GM19025 (cell line): ENCODE data around the gene CCNK.

Experiments
- ATAC-seq: cut with Tn5 transposase; IDR thresholded peaks from one replicate; pipeline ENCODE4 v1.9.1; 2021; ENCODE audit warnings: mild to moderate bottlenecking, low read depth, moderate library complexity; ENCODE audit not compliant: unreplicated experiment

CCNK gene

DNA sequence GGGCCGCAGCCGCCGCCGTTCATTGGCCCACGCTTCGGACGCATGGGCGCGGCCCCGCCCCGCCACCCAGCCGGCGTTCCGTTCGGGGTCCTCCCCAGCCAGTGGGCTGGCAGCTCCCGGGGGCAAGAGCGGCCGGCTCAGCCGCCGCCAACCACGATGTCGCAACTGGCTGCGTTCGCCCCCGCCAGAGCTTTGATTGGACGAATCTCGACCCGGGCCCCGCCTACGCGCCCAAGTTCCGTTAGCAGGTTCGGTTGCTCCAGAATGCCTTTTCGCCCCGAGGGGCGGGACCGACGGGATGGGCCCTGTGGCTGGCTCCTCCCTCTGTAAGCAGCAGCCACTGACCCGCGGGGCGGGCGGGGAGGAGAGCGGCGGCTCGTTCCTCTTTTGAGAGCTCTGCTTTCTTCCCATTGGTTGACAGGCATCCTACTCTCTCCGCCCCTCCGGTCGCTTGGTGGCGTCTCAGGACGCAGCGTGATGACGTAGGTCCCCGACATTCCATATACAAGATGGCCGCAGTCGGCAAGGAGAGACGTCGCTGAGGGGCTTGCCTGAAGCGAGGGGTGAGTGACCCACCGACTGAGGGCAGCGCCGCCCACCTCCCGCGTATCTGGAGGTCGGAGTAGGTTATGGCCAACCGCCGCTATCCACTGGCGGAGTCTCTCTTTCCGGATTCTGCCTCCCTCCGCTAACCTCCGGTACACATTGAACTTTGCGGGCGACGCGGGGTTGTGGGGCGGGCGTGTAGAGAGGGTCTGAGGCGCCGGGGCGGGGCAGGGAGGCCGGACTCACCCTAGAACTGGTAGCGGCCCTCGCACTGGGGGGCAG lies at the start of gene CCNK:
CCNK (plus strand) TSS at position 493 of the 828 bp plus-strand sequence. CDS start 11,269 bp downstream, outside the sequence.
- ATAC-seq: peak; percentile 85

DNA sequence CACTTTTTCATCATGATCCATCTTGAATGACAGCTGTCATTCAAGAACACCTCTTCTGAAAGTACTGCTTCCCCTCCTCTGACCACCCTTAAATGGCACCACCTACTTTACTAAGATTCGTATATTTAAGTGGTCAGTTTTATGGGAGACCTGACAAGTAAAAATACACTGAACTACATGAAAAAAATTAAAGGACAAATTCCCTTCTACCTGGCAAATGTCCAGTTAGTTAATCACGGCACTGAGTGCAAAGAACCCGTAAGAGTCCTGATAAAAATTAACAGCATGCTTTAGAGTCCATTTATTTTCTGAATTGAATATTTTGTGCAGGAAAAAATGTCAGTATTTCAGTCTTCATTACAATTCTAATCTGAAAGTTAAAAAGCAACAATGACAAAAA lies 49.2 kb upstream of the CCNK start:
- no peak for ATAC-seq

DNA sequence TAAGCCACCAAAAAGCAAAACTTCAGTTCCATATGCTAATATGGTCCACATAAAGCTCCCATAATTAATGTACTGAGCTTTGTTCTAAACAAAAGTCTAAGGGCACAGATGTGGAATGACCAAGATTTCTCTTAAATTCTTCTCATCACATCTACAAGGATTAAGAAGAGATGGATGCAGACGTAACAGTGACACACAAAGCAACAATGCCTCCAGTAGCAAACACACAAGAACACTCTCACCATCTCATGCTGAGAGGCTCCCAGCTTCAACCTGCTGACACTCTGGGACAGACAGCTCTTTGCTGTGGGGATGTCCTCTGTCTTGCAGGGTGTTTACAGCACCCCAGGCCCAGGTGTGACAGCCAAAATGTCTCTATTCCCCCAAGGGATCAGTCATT lies 48.7 kb upstream of the CCNK start:
- no peak for ATAC-seq

DNA sequence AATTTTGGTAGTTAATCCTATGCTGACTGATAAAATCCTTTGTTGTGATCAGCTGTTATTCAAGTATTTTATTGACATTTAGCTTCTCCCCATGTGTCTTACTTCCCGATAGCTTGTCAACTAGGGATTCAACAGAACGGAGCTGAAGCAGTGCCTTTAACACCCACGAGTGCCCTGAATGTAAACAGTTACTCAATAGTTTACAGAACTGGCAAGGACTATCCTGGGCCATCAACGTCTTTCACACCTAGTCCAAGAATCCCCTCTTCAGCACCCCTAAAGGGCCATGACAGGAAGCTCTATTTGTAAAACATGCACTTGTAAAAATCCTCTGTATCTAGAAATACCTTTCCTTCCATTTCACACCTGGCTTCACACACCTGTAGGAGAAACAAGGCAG lies 45.9 kb upstream of the CCNK start:
- no peak for ATAC-seq

DNA sequence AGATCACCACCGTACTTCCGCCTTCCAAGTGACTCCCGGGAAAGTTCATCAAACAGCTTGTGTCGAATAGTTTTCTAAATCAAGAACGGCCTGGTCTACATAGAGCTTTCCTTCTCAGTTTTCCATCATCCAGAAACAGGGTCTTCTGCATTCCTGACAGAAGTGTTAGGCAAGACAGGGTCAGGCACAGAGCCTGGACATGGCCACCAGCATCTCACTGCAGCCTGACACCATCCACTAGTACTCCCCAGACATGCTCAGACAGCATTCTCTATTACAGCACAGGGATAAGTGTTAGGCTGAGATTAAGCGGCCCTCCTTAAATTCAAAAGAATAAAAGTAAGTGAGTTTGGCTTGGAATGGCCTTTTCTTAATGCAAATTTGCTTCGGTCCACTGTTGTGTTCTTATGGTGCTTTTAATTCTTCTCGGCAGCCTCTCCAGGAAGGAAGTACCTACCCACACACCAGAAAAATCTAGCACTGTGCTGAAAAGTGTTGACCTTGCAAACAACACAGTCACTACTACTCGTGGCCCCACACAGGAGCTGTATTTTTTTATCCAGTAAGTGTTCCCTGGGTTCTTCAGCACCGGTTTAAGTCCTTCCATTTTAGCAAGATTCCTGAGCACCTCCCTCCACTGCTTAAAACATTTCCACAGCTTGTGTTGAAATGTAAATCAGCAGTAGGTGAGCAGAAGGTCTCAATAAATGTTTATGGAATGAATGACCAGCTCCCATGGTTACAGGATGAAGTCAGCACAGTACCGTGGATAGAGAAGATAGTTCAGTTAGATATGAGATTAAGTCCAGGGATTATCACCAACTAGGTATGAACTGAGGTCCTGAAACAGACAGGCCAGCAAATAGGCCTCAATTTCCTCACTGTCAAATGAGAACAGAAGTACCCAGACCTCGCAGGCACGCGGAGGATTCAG lies 44.7 kb upstream of the CCNK start:
- no peak for ATAC-seq

DNA sequence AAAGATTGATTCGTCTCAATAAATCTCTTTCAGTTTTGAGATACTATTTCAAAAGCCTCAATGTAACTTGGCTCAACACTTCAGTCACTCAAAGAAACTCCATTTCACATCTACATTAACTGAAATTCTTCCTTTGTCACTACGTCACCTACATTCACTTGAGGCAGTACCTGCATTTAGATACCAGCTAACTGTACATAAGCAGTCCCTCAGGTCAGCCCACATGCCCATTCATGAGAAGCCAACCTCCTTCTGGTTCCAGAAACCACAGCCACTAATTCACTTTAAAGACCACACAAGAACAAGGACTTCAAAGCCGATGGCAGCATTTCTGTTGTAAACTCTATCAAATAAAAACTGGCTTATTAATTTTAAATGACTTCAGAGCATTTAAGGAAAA lies 43.5 kb upstream of the CCNK start:
- ATAC-seq: no peak

DNA sequence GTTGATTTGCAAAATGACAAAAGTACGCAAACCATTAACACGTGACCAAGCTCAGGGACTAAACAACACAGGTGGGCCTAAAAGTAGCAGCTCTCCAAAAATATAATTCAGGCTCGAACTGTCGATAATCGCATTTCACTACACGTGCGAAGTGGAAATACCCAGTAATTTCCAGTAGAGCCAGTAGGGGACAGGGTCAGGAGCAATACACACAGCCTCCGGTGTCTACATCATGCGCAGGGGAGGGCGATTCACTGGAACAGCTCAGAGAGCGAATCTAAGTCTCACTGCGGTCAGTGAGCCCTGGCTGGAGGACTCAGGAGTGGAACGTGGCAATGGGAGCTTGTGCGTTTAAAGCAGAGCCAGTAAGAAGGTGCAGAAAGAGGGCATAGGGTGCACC lies 40.9 kb upstream of the CCNK start:
- no peak for ATAC-seq

DNA sequence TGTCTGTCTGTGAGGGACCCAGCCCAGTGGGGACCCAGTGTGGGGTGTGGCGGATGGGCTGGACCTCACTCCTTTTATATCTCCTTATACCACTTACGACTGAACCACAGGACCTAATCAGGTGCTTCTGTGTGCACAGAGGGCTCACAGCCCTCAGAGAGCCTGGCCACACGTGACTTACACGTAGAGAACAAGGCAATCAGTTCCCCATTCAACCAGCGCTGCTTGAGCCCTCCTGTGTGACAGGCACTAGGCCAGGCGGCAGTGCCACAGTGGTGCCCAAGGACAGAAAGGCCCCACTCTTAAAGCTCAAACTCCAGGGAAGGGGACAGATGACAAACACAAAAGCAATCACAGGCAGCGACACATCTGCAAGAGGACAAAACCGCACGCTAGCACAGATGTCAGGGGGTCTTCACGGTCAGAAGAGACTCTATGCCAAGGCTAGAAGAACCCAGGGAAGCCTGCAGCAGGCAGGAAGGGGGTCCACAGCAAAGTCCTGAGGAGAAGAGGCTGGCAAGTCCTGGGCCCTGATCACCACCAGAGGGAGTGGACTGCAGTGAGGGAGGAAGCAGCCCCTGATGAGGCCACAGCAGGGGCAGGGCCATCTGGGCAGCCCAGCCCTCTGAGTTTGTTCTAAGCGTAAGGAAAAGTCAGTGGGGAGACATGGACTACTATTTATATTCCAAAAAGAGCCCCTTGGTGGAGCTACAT lies 39.9 kb upstream of the CCNK start:
- no peak for ATAC-seq

DNA sequence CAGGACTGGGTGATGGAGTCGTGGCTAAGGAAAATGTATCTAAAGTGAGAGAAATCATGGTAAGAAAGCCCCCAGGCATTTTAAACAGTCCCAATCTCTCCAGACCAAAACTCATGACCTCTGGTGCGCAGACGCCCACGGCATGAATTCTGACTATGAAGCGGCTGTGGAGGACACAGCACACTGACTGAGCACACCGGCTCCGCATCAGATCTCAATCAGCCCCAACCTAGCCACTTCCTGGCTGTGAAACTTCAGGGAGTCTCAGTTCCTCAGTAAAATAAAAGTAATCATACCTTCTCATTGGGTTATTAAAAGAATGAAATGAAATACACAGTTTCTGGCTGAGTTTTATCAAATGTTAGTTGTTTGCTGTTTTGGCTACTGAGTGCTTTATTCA lies 39.3 kb upstream of the CCNK start:
- ATAC-seq: no peak

DNA sequence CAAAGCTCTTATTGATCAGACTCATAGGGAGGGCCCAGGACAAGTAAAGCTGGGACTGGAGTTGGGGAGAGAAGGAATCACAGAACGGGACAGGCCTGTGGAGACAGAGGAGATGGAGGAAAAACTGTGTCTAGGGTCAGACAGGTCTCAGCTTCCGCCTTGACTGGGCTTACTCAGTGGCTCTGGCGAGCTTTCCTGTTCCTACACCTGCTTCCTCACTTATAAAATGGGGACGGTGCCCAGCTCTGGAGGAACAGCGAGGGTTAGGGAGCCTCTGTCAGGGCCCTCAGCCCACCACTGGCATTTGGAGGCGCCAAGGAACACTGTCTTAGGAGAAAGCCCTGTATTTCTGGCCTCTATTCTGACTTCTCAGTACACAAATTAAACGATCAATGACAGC lies 35.3 kb upstream of the CCNK start:
- no peak for ATAC-seq

DNA sequence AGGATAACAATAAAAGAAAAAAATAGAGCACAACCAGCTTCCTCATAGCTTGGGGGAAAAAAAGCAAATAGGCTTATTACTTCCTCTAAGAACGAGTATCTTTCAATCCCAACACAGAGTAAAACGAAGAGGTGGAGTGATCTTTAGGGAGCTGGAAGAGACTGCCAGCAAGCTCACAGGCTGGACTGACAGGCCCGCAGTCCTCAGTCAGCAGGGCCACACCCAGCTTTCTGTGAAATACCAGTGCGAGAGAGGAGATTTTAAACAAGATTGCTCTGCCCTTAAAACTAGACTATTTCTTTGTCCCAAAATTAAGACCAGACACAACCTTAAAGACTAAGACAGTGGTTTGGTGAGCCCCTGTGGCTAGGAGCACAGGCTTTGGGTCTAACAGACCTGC lies 33.5 kb upstream of the CCNK start:
- no peak for ATAC-seq

DNA sequence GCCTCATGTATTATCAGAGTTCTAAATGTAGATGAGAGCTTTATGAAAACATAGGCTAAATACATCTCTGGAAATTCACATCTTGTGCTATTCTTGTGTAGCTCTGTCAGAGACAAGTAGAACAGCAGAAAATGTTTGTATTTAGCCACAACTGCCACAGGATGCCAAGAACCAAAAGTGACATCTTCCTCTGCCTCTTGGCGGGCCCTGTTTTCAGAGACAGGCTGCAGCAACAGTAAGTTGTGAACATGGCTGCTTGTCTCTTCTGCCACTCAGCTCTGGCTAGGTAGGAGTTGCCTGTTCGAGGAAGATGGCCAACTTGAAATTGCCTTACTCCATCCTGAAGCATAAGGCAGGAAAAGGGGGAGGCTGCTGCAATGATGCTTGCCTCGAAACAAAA lies 30.9 kb upstream of the CCNK start:
- no peak for ATAC-seq

DNA sequence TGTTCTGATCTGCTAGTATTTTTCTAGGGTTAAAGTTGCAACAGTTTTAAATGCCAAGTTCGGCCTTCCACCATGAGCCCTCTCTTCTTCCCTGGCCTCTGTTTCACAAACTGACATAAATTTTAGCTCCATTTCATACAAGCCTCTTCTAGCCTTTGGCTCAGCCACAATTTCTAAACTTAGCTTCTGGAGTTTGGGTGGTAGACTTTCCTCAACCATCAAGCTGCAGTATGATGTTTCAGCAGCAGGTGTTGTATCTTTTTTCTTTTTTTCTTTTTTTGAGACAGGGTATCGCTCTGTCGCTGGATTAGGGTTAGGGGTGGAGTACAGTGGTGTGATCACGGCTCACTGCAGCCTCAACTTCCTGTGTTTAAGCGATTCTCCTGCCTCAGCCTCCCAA lies 30.0 kb upstream of the CCNK start:
- no peak for ATAC-seq

DNA sequence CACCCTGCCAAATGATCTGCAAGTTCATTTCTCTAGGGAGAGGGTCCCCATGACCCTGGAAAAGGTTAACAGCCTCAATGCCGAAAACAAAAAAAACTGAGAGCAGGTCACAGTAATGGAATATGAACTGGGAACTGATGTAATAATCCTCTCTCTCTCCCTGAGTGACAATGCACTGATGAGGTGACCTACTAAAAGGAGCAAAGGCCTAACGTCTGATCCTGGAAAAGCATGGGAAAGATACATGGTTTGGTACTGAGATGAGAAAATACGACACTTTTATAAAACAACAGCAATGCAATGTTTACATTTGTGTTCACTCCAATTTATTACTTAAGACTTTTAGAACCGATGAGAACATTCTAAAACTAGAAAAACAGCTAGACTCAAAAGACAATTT lies 28.2 kb upstream of the CCNK start:
- no peak for ATAC-seq

DNA sequence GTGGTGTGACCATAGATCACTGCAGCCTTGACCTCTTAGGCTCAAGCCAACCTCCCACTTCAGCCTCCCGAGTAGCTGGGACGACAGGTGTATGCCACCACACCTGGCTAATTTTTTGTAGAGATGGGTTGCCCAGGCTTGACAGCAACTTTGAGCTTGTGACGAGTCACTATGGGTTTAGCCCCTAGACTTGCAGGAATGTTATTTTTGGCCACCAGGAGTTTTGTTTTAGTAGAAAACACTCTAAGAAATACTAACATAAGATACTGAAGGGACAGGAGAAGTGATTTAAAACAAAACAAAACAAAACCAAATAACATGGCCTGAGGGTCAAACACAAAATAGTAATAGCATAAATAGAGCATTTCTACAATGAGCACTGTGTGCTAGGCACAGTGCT lies 27.0 kb upstream of the CCNK start:
- ATAC-seq: no peak

DNA sequence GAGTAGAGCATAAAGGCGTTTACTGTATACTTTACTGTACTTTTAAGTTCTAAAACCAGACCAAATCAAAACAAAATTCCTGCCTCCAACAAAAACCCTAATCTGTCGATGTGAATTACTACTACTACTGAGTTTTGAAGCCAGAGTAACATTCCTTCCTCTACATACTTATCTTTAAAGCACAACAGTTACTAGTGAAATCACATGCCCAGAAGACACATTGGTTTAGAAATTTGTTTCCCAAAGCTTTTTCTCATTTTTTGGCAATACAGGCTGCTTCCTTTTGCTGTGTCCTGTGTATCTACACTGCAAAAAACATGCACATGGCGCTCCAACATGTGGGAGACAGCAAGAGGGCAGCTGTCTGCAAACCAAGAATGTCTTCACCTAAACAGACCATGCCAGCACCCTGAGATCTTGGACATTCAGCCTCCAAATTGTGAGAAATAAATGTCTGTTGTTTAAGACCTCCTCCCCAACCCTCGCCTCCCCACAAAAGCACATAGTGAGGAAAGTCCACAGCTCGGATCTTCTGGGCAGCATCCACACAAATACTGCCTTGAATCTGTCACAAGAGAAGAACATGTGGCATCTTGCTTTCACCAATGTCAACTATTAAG lies 21.6 kb upstream of the CCNK start:
- ATAC-seq: no peak

DNA sequence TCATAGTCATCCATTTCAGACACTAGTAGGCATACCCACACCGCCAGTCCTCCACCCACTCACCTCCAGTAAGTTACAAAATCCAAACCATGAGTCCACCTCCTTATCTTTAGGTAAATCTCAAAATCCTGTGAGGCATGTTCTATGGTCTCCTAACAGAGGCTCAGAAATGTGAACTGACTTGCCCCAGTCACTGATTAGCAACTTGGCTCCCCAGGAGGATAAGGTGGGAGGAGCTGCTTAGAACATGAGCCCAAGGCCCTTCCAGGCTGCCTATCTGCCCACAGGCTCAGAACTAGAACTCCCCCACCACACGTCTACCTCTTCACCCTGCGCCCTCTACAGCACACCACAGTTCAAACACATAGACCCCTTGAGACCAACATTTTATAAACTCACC lies 20.4 kb upstream of the CCNK start:
- no peak for ATAC-seq

DNA sequence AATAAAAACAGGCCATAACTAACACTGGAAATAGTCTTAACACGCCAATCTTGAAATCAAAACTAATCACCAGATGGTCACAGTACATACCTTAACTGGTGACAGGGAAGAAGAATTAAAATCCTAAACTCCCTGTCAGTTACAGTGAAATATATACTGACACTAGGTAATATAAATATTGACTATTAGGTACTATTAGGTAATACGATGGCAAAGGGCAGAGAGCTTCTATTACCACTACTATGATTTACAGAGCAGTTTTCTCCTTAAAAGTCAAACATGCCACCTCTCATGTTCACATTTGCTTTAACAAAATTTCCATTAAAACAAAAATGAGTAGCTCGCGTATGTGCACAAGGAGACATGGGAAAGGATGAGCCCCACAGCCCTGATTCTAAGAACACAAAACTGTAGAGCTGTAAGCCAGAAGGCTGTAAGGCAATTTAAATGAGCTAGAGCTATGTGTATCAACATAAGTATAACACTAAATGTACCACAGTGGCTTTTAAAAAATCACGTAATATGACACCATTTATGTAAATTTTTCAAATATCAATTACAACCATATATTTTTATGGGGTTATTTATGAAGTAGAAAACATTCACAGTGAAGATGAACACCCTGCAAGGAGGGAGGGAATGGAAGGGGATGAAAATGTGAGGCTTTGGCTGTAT lies 19.7 kb upstream of the CCNK start:
- no peak for ATAC-seq

DNA sequence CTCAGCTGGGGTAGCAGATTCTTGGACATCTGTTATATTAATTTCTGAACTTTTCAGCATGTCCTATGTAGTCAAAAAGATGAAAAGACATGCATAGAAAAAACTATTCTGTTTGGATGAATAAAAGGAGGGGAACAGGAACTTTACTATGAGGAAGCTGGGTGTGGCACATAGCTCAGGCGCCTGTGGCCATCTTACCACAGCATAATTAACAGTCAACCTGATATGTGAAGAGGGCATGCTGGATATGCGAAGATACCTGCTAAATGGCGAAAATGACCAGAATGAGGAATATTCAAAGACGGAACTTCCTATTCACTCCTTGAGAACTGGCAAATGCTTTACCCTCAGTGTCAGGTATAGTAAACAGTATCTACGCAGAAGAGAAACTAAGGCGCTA lies 19.0 kb upstream of the CCNK start:
- no peak for ATAC-seq

DNA sequence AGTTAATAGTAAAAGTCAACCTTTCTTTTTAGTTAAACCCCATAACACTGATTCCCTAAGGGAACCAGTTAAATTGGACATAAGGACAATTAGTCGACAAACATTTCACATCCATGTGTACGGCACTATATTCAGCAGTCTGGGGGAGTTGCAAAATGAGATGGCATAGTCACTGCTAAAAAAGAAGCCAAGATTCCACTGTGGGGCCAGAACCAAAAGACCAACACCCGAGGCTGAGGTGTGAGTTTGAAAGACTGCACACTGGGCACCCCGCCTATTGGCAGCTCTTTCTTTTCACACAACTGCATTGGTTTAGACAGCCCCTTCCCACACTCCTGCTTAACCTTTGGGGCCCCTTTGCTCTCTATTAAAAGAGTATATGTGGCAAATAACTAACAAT lies 17.2 kb upstream of the CCNK start:
- no peak for ATAC-seq
